HK-2 (cell line): Measurements from ENCODE around the gene BAHCC1.

ENCODE experiments used
- DNase-seq: peaks from one replicate; pipeline ENCODE4 v3.0.0-alpha.2; 2018; ENCODE audit not compliant: unreplicated experiment

BAHCC1 gene

DNA sequence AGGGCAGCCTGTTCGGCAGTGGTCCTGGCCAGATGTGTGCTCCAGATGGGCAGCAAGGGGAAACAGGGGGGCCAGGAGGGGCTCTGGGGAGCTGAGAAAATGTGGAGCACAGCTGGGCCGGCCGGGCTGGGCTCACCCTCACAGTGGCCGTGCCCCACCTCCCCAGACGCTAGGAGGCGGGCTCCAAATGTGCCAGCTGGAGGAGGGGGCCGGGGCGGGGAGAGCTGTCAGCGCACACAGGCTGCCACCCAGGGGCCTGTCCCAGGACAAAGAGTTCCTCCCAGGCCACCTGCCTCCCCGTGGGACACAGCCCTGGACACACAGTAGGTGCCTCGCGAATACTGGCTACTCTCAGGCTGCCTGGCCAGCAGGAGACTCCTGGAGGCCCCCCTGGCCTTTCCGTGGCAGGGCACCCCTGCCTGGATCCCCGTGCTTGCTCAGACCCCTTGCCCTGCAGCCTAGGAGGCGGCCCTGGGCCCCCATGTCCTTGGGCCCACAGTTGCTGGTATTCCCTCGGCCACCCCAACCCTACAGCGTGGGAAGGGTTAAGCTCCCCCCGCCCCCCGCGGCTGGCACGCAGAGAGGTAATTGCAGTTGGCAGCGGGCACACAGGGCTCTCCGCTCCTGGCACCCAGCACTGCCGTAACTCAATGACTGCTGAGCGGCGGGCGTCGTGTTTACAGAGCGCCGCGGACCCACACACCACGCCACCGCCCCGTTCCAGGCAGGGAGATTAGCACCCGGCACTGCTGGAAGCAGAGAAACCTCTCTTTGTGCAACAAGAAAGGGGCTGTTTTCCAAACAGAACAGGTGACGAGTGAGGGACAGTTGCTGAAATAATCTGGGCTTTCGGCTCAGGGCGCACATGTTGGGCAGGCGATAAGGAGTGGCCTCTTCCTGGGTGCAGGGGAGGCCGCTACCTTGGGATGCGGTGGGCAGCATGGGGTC, 32.2 kb downstream of the BAHCC1 start:
- no peak for DNase-seq

- DNase-seq: no peak
These were observed 32.9 kb downstream of the BAHCC1 start for GRCh38 chr17:81428121-81428515.

GRCh38 chr17:81428516-81428915, 33.3 kb downstream of the BAHCC1 start:
- DNase-seq: no peak

- DNase-seq: peak; percentile 74
These were observed 33.9 kb downstream of the BAHCC1 start for GRCh38 chr17:81428948-81429774.

DNA sequence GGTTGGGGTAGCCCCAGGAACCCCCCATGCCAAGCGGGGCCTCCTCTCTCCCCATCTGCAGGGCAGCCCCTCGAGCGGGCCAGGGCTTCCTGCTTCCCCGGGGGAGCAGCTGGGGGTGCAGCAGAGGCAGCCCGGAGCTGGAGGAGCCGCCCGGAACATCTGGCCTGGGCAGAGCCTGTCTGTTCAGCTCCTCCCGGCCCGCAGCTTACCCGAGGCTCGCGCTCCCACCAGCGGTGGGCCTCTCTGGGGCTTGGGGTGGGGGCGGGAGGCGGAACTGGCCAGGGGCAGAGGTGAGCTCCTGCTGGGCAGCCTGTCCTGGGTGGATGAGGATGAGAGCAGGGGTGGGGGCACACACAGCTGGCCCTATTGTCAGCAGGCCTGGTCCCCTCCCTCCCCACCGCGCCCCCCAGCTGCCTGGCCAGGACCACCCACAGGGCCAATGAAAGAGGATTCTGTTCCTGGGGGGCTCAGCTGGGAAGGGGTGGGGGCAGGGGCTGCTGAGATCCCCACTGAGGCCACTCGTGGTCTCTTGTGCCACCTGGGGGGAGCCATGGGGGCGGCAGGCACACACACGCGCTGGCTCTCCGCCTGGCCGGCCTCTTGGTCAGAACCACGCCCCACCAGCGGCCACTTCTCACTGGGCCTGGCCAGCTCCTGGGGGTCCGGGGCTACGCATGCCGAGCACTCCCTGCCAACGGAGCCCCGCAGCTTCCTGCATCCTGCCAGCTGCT, 34.7 kb downstream of the BAHCC1 start:
- DNase-seq: no peak

DNA sequence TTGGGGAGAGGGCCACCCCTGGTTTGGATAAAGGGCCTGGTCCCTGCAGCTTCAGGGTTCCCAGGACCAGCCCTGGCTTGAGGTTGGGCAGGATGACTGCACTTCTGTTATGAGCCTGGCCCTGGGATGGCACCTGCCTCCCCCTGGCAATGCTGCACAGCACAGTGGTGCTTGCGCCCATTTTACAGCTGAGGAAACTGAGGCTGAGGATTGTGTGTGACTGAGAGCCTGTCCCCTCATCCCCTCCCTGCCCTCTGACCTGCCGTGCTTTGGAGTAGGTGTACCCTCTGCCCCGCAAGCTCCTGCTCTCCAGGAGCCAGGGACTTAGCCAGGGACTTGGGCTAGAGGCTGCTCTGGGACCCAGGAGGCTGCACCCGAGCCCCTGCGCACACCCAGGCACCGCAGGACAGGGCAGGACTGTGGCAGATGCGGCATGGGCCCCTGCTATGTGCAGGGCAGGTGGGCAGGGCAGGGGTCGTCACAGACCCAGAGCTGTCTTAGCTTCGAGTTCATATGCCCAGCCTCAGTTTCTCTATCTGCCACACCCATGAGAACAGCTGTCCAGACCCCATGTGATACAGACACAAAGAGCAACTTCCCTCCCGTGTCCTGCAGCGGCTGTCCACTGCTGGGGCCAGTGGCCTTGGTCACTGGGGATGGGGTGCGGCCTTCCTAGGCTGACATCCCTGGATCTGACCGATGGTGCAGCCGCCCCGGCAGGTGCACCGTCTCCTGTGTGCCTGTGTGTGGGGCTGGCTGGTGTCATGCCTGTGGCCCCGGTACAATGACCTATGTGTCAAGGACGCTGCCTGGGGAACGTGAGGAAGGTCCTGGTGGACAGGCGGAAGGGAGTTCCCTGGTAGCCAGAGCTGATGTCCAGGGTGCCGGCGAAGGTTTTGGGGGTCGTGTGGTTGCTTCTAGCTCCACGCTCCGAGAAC, 36.6 kb downstream of the BAHCC1 start:
- DNase-seq: no peak

- DNase-seq: no peak
These were observed 37.7 kb downstream of the BAHCC1 start for GRCh38 chr17:81432941-81433340.

GRCh38 chr17:81433656-81434055, 38.4 kb downstream of the BAHCC1 start:
- DNase-seq: no peak

GRCh38 chr17:81434072-81434471, 38.8 kb downstream of the BAHCC1 start:
- DNase-seq: peak; percentile 67

GRCh38 chr17:81434681-81435417, 39.6 kb downstream of the BAHCC1 start:
- no peak for DNase-seq

DNA sequence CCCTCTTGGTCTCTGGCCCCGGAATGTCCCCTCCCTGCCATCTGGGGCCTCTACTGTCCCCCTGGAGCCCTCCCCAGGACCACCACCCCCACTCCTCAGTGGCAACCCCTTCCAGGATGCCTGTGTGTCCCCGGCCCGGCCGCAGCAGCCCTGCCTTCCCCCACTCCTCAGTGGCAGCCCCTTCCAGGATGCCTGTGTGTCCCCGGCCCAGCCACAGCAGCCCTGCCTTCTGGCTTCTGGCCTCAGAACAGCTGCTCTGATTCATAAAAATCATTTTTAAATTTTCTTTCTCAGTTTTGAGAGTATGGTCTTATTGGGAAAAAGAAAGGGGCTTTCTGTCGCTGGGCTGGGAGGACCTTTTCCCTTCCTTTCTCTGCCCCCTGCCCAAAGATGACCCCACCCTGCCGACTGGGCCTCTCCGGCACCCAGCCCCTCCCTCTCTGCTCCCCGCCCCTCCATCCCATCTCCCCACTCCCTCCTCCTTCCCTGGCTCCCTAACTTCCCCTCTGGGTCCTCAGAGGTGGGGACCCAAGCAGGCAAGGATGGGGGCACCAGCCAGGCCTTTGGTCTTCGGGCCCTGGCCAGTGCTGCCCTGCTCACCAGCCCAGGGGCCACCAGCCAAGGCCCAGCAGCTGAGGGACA, 40.5 kb downstream of the BAHCC1 start:
- no peak for DNase-seq

DNA sequence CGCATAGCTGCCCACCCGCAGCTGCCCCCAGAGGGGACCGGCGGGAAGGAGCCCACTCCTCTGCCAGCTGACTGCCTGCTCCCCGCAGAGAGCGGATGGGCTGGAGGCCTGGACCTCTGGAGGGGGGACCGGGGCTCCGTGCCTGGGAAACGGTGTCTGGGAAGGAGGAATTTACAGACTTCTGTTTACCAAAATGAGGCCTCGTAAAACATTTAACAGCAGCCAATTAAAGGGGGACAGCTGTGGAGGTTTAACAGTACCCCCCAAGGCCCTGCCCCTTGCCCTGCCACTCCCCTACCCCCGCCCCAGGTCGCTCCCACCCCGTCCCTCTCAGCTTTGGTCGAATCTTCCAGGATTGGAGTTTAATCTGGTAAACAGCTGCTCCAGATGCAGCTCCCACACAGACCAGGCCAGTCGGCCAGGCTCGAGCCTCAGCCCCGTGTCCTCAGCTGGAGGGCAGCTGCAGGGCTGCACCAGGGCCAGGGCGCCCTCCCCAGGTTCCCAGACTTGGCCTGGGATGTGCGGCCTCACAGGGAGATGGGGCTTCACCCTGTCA, 41.1 kb downstream of the BAHCC1 start:
- DNase-seq: no peak

GRCh38 chr17:81437191-81437651, 42.0 kb downstream of the BAHCC1 start:
- no peak for DNase-seq

GRCh38 chr17:81438007-81438659, 42.9 kb downstream of the BAHCC1 start:
- DNase-seq: no peak

DNA sequence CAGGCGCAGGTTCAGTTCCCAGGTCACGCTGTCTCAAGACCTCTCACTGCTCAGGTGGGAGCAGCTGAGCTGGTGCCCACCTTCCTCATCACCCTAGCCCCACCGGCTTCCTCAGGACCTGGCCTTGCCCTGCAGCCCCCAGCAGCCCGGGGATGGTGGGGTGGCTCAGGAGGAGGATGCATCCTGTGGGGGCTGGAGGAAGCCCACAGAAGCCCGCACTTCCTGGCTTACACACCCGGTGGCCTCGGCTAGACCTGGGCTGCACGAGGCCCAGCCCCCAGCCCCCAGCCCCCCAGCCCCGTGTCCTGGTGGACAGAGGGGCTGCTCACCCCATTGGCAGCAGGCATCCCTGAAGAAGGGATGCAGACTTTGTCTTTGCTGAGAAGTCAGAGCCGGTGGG, 43.4 kb downstream of the BAHCC1 start:
- no peak for DNase-seq

DNA sequence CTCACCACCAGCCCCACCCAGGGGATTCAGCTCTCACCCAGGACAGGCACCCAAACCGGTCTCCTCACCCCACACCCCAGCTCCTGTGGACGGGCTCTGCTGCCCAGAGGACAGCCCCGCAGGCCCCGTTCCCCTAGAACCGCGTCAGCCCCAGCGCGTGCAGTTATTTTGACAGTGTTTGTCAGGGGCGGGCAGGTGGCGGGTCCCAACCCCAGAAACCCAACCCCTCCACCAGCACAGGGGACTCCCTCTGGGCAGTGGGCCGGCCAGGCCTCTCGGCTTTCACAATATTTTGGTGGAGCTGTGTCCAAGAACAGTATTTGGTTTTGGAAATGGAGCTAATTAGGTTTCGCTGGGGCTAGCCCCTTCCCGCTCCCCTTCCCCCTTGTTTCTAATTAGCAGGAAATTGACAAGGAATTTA, 44.8 kb downstream of the BAHCC1 start:
- DNase-seq: no peak

GRCh38 chr17:81440511-81441244, 45.4 kb downstream of the BAHCC1 start:
- peak; percentile 51 for DNase-seq

- DNase-seq: no peak
These were observed 47.5 kb downstream of the BAHCC1 start for GRCh38 chr17:81442791-81443190.
